ENCODE results near the gene MICA. TPM values are rescaled to one million over a fixed set of nuclear protein-coding genes. Genes with fewer than 3 reads are reported as not detected.
A peak's percentile ranks its signal among the peaks of the same experiment; 100 is the strongest.

The MICA gene
- 9.9 TPM for total RNA-seq
- long read RNA-seq, partial matches to known transcripts: 0 of 2 reads
- long read RNA-seq, other reads (novel, unspliced or antisense): 1 of 2 reads

GRCh38 chr6:31403283-31404060 is at the start of gene MICA:
TSS of gene MICA (plus strand) at chr6:31403595. CDS start at chr6:31403633, 38 bp downstream.
- peak; percentile 89 for DNase-seq
- TF ChIP-seq CTCF (IDR thresholded peaks at IDR 0.05; ENCODE audit: borderline replicate concordance): peak; percentile 31
- H3K9me3 ChIP-seq (replicated peaks): peaks cover 3% of the 10 kb centered on the region
- H3K27ac ChIP-seq (replicated peaks): peak within 1 kb of the TSS; percentile 100
- H3K4me1 ChIP-seq: peaks cover 86% of the 10 kb centered on the region
- intact Hi-C loops (cut with micrococcal nuclease): no loop called here
- H3K36me3 ChIP-seq: no peaks in the 10 kb centered on the region
- peak within 1 kb of the TSS; percentile 95 for H3K4me3 ChIP-seq
- no peaks in the 10 kb centered on the region for H3K27me3 ChIP-seq (ENCODE audit: low read depth)

- peaks cover 4% of the 10 kb centered on the region for H3K27me3 ChIP-seq (ENCODE audit: low read depth)
- no peak overlapping the region for H3K27ac ChIP-seq (replicated peaks)
- peaks cover 19% of the 10 kb centered on the region for H3K36me3 ChIP-seq
- intact Hi-C loops (cut with micrococcal nuclease): no loop called here
- H3K9me3 ChIP-seq (replicated peaks): no peaks in the 10 kb centered on the region
- H3K4me1 ChIP-seq: peaks cover 20% of the 10 kb centered on the region
- H3K4me3 ChIP-seq: peak overlapping the region; percentile 73
- no peak for TF ChIP-seq CTCF (IDR thresholded peaks at IDR 0.05; ENCODE audit: borderline replicate concordance)
- no peak for DNase-seq
These were observed 49.1 kb upstream of the MICA start for GRCh38 chr6:31354158-31354863.

DNA sequence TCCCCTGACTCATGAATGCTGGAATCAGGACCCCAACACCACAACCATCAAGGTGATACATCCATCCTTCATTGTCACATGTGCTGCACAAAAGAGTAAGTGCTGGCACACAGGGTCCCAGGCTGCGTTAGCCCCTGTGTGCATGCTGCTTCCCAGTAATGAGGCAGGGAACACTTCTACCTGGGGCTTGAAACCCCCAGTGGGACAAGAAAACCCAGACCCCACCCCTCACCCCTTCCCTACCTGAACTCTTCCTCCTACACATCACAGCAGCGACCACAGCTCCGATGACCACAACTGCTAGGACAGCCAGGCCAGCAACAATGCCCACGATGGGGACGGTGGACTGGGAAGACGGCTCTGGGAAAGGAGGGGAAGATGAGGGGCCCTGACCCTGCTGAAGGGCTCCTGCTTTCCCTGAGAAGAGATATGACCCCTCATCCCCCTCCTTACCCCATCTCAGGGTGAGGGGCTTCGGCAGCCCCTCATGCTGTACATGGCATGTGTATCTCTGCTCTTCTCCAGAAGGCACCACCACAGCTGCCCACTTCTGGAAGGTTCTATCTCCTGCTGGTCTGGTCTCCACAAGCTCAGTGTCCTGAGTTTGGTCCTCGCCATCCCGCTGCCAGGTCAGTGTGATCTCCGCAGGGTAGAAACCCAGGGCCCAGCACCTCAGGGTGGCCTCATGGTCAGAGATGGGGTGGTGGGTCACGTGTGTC is 48.4 kb upstream of the MICA start:
- Histone ChIP-seq H3K27me3 (ENCODE audit: low read depth) (peaks cover 5% of the 10 kb centered on the region), H3K4me1 (peaks cover 20% of the 10 kb centered on the region), H3K36me3 (peaks cover 19% of the 10 kb centered on the region), H3K4me3 (peak overlapping the region; percentile 73), H3K9me3 (replicated peaks) (no peaks in the 10 kb centered on the region), H3K27ac (replicated peaks) (no peak overlapping the region)
- no peak for DNase-seq
- intact Hi-C loops (cut with micrococcal nuclease): no loop called here
- TF ChIP-seq CTCF (IDR thresholded peaks at IDR 0.05; ENCODE audit: borderline replicate concordance): no peak

GRCh38 chr6:31355583-31355948 is 47.8 kb upstream of the MICA start:
- Histone ChIP-seq H3K4me1 (peaks cover 20% of the 10 kb centered on the region), H3K4me3 (peak overlapping the region; percentile 73), H3K9me3 (replicated peaks) (no peaks in the 10 kb centered on the region), H3K27ac (replicated peaks) (peak overlapping the region; percentile 69), H3K27me3 (ENCODE audit: low read depth) (peaks cover 11% of the 10 kb centered on the region), H3K36me3 (peaks cover 19% of the 10 kb centered on the region)
- no peak for TF ChIP-seq CTCF (IDR thresholded peaks at IDR 0.05; ENCODE audit: borderline replicate concordance)
- no peak for DNase-seq
- intact Hi-C loops (cut with micrococcal nuclease): no loop called here

DNA sequence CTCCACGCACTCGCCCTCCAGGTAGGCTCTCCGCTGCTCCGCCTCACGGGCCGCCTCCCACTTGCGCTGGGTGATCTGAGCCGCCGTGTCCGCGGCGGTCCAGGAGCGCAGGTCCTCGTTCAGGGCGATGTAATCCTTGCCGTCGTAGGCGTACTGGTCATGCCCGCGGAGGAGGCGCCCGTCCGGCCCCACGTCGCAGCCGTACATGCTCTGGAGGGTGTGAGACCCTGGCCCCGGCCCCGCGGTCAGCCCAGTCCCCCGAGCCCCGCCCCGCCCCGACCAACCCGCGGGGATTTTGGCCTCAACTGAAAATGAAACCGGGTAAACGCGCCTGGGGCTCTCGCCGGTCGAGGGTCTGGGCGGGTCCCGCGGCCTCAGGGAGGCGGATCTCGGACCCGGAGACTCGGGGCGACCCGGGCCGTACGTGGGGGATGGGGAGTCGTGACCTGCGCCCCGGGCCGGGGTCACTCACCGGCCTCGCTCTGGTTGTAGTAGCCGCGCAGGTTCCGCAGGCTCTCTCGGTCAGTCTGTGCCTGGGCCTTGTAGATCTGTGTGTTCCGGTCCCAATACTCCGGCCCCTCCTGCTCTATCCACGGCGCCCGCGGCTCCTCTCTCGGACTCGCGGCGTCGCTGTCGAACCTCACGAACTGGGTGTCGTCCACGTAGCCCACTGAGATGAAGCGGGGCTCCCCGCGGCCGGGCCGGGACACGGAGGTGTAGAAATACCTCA is 47.0 kb upstream of the MICA start:
- H3K27me3 ChIP-seq (ENCODE audit: low read depth): peaks cover 11% of the 10 kb centered on the region
- H3K36me3 ChIP-seq: peaks cover 19% of the 10 kb centered on the region
- intact Hi-C loops (cut with micrococcal nuclease): no loop called here
- peak overlapping the region; percentile 73 for H3K4me3 ChIP-seq
- peak; percentile 38 for DNase-seq
- peaks cover 20% of the 10 kb centered on the region for H3K4me1 ChIP-seq
- H3K9me3 ChIP-seq (replicated peaks): no peaks in the 10 kb centered on the region
- peak overlapping the region; percentile 69 for H3K27ac ChIP-seq (replicated peaks)
- TF ChIP-seq CTCF (IDR thresholded peaks at IDR 0.05; ENCODE audit: borderline replicate concordance): no peak
